Measurements from ENCODE around the gene CTNNA2. TPM values are rescaled to one million over a fixed set of nuclear protein-coding genes. Genes with fewer than 3 reads are reported as not detected.

The CTNNA2 gene
- total RNA-seq, 4 donors from 2014 or later = 0.40 to 1.7 (median 1.5) TPM; not detected in 1

DNA sequence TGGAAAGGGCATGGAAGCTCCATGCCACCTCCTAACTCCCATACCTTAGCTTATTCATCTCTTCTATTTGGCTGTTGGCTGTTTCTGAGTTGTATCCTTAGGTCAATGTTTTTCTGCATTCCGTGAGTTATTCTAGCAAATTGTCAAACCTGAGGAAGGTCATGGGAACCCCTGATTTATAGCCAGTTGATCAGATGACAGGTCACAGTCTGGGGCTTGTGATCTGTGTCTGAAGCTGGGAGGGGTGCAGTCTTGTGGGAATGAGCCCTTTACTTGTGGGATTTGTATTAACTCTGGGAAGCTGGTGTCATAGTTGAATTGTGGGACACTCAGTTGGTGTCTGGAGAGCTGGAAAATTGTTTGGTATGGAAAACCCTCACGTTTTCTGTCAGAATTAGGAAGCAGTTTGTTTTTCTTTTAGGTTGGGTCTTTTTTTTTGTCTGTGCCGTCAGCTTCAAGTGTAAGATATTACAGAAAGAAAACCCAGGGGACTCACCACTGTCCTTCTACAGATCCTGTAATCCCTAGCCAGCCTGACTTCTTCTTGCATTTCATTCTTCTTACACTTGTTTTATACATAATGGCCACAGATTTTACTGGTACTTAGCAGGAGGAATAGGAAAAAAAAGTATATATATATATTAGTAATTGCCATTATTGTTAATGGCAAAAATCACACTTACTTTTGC lies 653.8 kb downstream of the CTNNA2 start:
- no peaks in the 10 kb centered on the region for H3K4me1 ChIP-seq
- in situ Hi-C loops (cut with MboI; ENCODE audit: low pct_ligation_motif_present in 1 of 4, low pct_unique_long_range_greater_than_20kb in 1 of 4, low sequenced_read_pairs in 3 of 4) = no loop called here
- no peaks in the 10 kb centered on the region for H3K9me3 ChIP-seq
- H3K4me3 ChIP-seq = no peak overlapping the region
- H3K27ac ChIP-seq = no peak overlapping the region
- no peak for DNase-seq
- no peaks in the 10 kb centered on the region for H3K36me3 ChIP-seq
- no peak for TF ChIP-seq POLR2AphosphoS5 (IDR thresholded peaks at IDR 0.05)
- TF ChIP-seq POLR2A (IDR thresholded peaks at IDR 0.05) = no peak
- TF ChIP-seq EP300 (IDR thresholded peaks at IDR 0.05; ENCODE audit: low read depth) = no peak
- TF ChIP-seq, protein P1, sequence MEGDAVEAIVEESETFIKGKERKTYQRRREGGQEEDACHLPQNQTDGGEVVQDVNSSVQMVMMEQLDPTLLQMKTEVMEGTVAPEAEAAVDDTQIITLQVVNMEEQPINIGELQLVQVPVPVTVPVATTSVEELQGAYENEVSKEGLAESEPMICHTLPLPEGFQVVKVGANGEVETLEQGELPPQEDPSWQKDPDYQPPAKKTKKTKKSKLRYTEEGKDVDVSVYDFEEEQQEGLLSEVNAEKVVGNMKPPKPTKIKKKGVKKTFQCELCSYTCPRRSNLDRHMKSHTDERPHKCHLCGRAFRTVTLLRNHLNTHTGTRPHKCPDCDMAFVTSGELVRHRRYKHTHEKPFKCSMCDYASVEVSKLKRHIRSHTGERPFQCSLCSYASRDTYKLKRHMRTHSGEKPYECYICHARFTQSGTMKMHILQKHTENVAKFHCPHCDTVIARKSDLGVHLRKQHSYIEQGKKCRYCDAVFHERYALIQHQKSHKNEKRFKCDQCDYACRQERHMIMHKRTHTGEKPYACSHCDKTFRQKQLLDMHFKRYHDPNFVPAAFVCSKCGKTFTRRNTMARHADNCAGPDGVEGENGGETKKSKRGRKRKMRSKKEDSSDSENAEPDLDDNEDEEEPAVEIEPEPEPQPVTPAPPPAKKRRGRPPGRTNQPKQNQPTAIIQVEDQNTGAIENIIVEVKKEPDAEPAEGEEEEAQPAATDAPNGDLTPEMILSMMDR (IDR thresholded peaks at IDR 0.05) = no peak
- no peaks in the 10 kb centered on the region for H3K27me3 ChIP-seq
- intact Hi-C loops (cut with DNase I; ENCODE audit: low total_unique reads) = no loop called here
- WGBS, 2 donors (ENCODE audit: low coverage in 1 of 2) = 26 to 74% methylated on average over 2 to 3 of the region's 3 CpGs

DNA sequence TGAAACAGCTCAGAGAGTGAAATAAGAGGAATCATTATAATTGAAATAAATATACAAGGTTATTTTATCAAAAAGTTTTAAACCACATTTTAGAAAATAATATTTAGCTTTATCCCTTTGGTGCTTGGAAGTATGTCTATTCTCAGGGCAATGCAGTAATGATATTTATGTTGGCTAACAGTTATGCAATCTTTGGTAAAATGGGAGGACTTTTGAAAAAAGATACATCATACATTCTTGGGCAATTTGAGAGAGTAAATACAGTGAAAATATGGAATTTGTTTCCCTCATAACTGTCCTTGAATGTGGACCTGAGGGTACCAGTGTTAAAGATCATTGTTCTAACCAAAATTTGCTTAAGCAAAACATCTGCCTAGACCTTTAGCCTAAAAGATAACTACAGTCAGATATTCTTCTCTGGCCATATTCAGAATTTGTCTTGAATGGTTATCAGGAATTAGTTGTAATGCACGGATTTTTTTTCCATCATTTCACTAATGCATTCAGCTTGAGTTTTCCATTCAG lies 654.5 kb downstream of the CTNNA2 start:
- WGBS, 2 donors (ENCODE audit: low coverage in 1 of 2) = 70 to 92% methylated on average over 1 of the region's 1 CpG
- no peak for DNase-seq
- in situ Hi-C loops (cut with MboI; ENCODE audit: low pct_ligation_motif_present in 1 of 4, low pct_unique_long_range_greater_than_20kb in 1 of 4, low sequenced_read_pairs in 3 of 4) (no loop called here), intact Hi-C loops (cut with DNase I; ENCODE audit: low total_unique reads) (no loop called here)
- Histone ChIP-seq H3K9me3 (no peaks in the 10 kb centered on the region), H3K4me1 (no peaks in the 10 kb centered on the region), H3K27ac (no peak overlapping the region), H3K27me3 (no peaks in the 10 kb centered on the region), H3K36me3 (no peaks in the 10 kb centered on the region), H3K4me3 (no peak overlapping the region)
- no peak for TF ChIP-seq POLR2A (IDR thresholded peaks at IDR 0.05)
- TF ChIP-seq EP300 (IDR thresholded peaks at IDR 0.05; ENCODE audit: low read depth) = no peak
- TF ChIP-seq, protein P1 (IDR thresholded peaks at IDR 0.05) = no peak
- TF ChIP-seq POLR2AphosphoS5 (IDR thresholded peaks at IDR 0.05) = no peak

DNA sequence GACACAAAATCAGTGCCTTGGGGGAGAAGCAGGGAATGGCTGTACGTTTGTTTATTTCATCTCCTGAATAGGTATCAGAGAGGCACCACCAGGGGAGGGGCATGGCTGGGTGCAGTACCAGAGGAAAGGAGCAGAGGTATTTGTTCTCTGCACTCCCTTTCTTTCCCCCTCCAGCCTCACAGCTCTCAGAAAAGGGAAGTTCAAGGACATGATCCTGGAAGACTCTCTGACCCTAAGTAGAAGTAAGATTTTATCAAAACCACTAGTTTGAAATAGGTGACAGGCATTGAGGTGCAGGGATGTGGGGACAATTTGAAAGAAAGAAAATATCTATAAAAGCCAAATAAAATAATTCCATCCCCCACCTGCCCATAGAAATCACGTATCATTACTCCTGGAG lies 655.2 kb downstream of the CTNNA2 start:
- TF ChIP-seq, protein P1 (IDR thresholded peaks at IDR 0.05) = no peak
- TF ChIP-seq POLR2A (IDR thresholded peaks at IDR 0.05) = no peak
- no peak for TF ChIP-seq POLR2AphosphoS5 (IDR thresholded peaks at IDR 0.05)
- TF ChIP-seq EP300 (IDR thresholded peaks at IDR 0.05; ENCODE audit: low read depth) = no peak
- Histone ChIP-seq H3K4me1 (no peaks in the 10 kb centered on the region), H3K9me3 (no peaks in the 10 kb centered on the region), H3K27ac (no peak overlapping the region), H3K4me3 (no peak overlapping the region), H3K36me3 (no peaks in the 10 kb centered on the region), H3K27me3 (no peaks in the 10 kb centered on the region)
- no peak for DNase-seq
- in situ Hi-C loops (cut with MboI; ENCODE audit: low pct_ligation_motif_present in 1 of 4, low pct_unique_long_range_greater_than_20kb in 1 of 4, low sequenced_read_pairs in 3 of 4) = no loop called here
- intact Hi-C loops (cut with DNase I; ENCODE audit: low total_unique reads) = no loop called here
- WGBS, 2 donors (ENCODE audit: low coverage in 1 of 2) = 50 to 63% methylated on average over 2 of the region's 2 CpGs

DNA sequence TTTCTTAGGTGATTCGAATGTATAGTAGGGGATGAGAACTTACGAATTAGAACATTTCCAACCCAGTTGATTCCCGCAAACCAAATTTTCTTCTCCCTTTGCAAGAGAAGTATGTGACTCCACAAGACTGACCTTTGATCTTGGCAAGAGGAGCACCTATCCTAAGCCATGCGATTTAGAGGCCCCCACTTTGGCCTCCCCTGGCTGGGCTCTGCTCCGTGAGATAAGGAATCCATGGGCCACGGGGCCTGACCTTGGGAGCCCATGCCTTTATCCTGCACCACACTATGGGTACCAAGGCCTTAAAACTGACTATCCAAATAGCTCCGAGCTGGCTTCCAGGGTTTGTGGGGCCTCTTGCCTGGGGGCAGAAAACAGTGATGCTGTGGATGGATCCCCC lies 656.0 kb downstream of the CTNNA2 start:
- no peaks in the 10 kb centered on the region for H3K27me3 ChIP-seq
- no peak overlapping the region for H3K27ac ChIP-seq
- TF ChIP-seq EP300 (IDR thresholded peaks at IDR 0.05; ENCODE audit: low read depth) (no peak), POLR2A (IDR thresholded peaks at IDR 0.05) (no peak), POLR2AphosphoS5 (IDR thresholded peaks at IDR 0.05) (no peak)
- TF ChIP-seq, protein P1 (IDR thresholded peaks at IDR 0.05) = no peak
- H3K9me3 ChIP-seq = no peaks in the 10 kb centered on the region
- intact Hi-C loops (cut with DNase I; ENCODE audit: low total_unique reads) = no loop called here
- no peaks in the 10 kb centered on the region for H3K36me3 ChIP-seq
- H3K4me3 ChIP-seq = no peak overlapping the region
- no peaks in the 10 kb centered on the region for H3K4me1 ChIP-seq
- WGBS, 2 donors (ENCODE audit: low coverage in 1 of 2) = 87% methylated on average over 7 of the region's 7 CpGs; no CpG with 5 or more reads in 1 of the 2 donors
- no peak for DNase-seq
- in situ Hi-C loops (cut with MboI; ENCODE audit: low pct_ligation_motif_present in 1 of 4, low pct_unique_long_range_greater_than_20kb in 1 of 4, low sequenced_read_pairs in 3 of 4) = no loop called here

All from transverse colon (tissue), 4 donors.